ENCODE results near the gene KLK3. TPM values are rescaled to one million over a fixed set of nuclear protein-coding genes. Genes with fewer than 3 reads are reported as not detected.

Gene KLK3
- total and polyA plus RNA-seq, 5 donors from 2014 or later, result not detected

DNA sequence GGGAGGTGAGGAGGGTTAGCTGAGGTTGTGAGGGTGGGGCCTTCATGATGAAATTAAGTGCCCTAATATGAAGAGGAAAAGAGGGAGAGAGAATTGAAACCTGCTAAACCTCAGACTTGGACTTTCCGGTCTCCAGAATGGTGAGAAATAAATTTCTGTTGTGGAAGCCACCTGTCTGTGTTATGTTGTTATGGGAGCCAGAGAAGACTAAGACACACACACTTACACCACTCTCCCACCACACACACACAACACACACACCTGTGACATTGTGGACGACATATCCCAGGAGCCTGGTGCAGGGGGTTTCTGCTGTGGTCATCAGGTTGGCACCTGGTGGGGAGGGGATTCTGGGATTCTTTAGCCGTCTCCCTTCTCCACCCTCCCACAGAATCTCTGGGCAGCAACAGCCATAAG is 42.5 kb downstream of the KLK3 start:
- peaks cover 0 to 22% (median 0%) of the 10 kb centered on the region in 7 donors for H3K9me3 Mint-ChIP-seq
- no peak for DNase-seq
- Histone ChIP-seq H3K9me3 (ENCODE audit: control insufficient read depth in 2 of 2, low read length in 2 of 2) (peaks cover 0 to 12% of the 10 kb centered on the region in 2 experiments), H3K36me3 (ENCODE audit: control insufficient read depth, insufficient read depth, low read length) (no peaks in the 10 kb centered on the region), H3K4me3 (ENCODE audit: low read depth, low read length) (no peak overlapping the region), H3K4me1 (ENCODE audit: control insufficient read depth, insufficient read depth, low read length, poor library complexity, severe bottlenecking) (no peaks in the 10 kb centered on the region), H3K27ac (ENCODE audit: insufficient read depth, low read length, poor library complexity, severe bottlenecking) (no peak overlapping the region), H3K27me3 (ENCODE audit: control insufficient read depth, insufficient read depth, low read length) (no peaks in the 10 kb centered on the region)
- no peak for ATAC-seq (ENCODE audit: low read depth in 2 of 2)
- H3K27me3 Mint-ChIP-seq, result peaks cover 4% of the 10 kb centered on the region
- H3K27ac Mint-ChIP-seq, result no peak overlapping the region
- no peak overlapping the region for H3K4me3 Mint-ChIP-seq
- H3K36me3 Mint-ChIP-seq, result no peaks in the 10 kb centered on the region
- no peaks in the 10 kb centered on the region for H3K4me1 Mint-ChIP-seq

DNA sequence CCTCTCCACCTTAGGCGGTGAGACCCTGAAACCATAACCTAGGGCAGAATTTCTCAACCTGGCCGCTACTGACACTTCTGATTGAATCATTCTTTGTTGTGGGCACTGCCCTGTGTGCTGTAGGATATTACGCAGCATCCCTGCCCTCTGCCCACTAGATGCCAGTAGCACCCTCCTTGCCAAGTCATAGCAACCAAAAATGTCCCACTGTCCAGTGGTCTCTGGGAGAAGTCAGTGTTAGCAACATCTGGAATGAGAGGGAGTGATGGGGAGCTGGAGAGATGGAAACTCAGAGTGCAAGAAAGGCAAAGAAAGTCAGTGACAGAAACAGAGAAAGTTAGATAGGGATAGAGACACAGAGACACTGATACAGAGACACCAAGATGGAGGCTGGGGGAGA is 42.9 kb downstream of the KLK3 start:
- H3K27ac ChIP-seq (ENCODE audit: insufficient read depth, low read length, poor library complexity, severe bottlenecking), result no peak overlapping the region
- H3K4me1 Mint-ChIP-seq, result no peaks in the 10 kb centered on the region
- peak overlapping the region in 1 of 3 donors; percentile 72 for H3K27ac Mint-ChIP-seq
- no peaks in the 10 kb centered on the region for H3K4me1 ChIP-seq (ENCODE audit: control insufficient read depth, insufficient read depth, low read length, poor library complexity, severe bottlenecking)
- H3K27me3 Mint-ChIP-seq, result peaks cover 7% of the 10 kb centered on the region
- DNase-seq, result no peak
- ATAC-seq (ENCODE audit: low read depth in 2 of 2), result no peak
- peaks cover 0 to 22% (median 0%) of the 10 kb centered on the region in 7 donors for H3K9me3 Mint-ChIP-seq
- no peaks in the 10 kb centered on the region for H3K36me3 Mint-ChIP-seq
- no peak overlapping the region for H3K4me3 Mint-ChIP-seq
- H3K9me3 ChIP-seq (ENCODE audit: control insufficient read depth in 2 of 2, low read length in 2 of 2), result peaks cover 0 to 12% of the 10 kb centered on the region in 2 experiments
- no peaks in the 10 kb centered on the region for H3K27me3 ChIP-seq (ENCODE audit: control insufficient read depth, insufficient read depth, low read length)
- H3K36me3 ChIP-seq (ENCODE audit: control insufficient read depth, insufficient read depth, low read length), result no peaks in the 10 kb centered on the region
- no peak overlapping the region for H3K4me3 ChIP-seq (ENCODE audit: low read depth, low read length)

DNA sequence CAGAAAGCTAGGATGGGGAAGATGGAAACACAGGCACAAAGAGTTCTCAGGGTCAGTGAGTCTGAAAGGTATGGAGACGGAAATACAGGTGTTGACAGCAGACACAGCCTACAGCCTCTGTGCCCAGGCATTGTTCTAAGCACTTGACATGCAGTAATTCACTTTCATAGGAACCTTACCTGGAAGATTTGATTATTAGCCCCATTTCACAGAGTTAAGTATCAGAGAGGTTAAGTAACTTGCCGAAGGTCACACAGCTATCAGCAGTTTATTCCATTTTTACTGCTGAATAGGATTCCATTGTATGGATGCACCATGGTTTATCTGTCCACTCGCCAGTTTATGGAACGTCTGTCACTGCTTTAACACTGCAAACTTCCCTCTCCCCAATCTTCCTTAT is 43.3 kb downstream of the KLK3 start:
- no peak overlapping the region for H3K4me3 ChIP-seq (ENCODE audit: low read depth, low read length)
- no peaks in the 10 kb centered on the region for H3K36me3 Mint-ChIP-seq
- H3K4me3 Mint-ChIP-seq, result no peak overlapping the region
- DNase-seq, result no peak
- H3K27me3 ChIP-seq (ENCODE audit: control insufficient read depth, insufficient read depth, low read length), result no peaks in the 10 kb centered on the region
- H3K36me3 ChIP-seq (ENCODE audit: control insufficient read depth, insufficient read depth, low read length), result no peaks in the 10 kb centered on the region
- H3K27ac ChIP-seq (ENCODE audit: insufficient read depth, low read length, poor library complexity, severe bottlenecking), result no peak overlapping the region
- no peak overlapping the region for H3K27ac Mint-ChIP-seq
- no peak for ATAC-seq (ENCODE audit: low read depth in 2 of 2)
- no peaks in the 10 kb centered on the region for H3K4me1 Mint-ChIP-seq
- peaks cover 8% of the 10 kb centered on the region for H3K27me3 Mint-ChIP-seq
- peaks cover 0 to 12% of the 10 kb centered on the region in 2 experiments for H3K9me3 ChIP-seq (ENCODE audit: control insufficient read depth in 2 of 2, low read length in 2 of 2)
- H3K9me3 Mint-ChIP-seq, result peaks cover 0 to 22% (median 0%) of the 10 kb centered on the region in 7 donors
- H3K4me1 ChIP-seq (ENCODE audit: control insufficient read depth, insufficient read depth, low read length, poor library complexity, severe bottlenecking), result no peaks in the 10 kb centered on the region

DNA sequence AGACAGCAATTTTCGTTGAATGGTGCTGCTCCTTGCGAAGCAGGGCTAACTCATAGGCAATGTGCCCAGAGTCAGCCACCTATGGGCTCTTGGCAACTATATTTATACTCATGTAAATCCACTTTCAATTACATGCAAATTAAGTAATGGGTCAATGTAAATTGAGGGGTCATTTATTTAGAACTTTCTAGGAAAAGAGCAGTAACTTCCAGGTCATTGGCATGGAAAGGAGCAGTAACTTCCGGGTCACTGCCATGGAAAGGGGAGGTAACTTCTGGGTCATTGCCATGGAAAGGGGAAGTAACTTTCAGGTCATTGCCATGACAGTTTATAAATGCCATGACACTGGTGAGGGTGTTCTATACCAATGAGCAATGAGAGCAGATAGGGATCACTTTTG is 44.9 kb downstream of the KLK3 start:
- DNase-seq, result no peak
- Histone ChIP-seq H3K4me3 (ENCODE audit: low read depth, low read length) (no peak overlapping the region), H3K27me3 (ENCODE audit: control insufficient read depth, insufficient read depth, low read length) (no peaks in the 10 kb centered on the region), H3K36me3 (ENCODE audit: control insufficient read depth, insufficient read depth, low read length) (no peaks in the 10 kb centered on the region), H3K4me1 (ENCODE audit: control insufficient read depth, insufficient read depth, low read length, poor library complexity, severe bottlenecking) (no peaks in the 10 kb centered on the region), H3K27ac (ENCODE audit: insufficient read depth, low read length, poor library complexity, severe bottlenecking) (no peak overlapping the region), H3K9me3 (ENCODE audit: control insufficient read depth in 2 of 2, low read length in 2 of 2) (peaks cover 0 to 8% of the 10 kb centered on the region in 2 experiments)
- H3K27me3 Mint-ChIP-seq, result peaks cover 8% of the 10 kb centered on the region
- no peak overlapping the region for H3K27ac Mint-ChIP-seq
- H3K4me3 Mint-ChIP-seq, result no peak overlapping the region
- ATAC-seq (ENCODE audit: low read depth in 2 of 2), result no peak
- H3K36me3 Mint-ChIP-seq, result no peaks in the 10 kb centered on the region
- peaks cover 0 to 13% (median 0%) of the 10 kb centered on the region in 7 donors for H3K9me3 Mint-ChIP-seq
- H3K4me1 Mint-ChIP-seq, result no peaks in the 10 kb centered on the region

DNA sequence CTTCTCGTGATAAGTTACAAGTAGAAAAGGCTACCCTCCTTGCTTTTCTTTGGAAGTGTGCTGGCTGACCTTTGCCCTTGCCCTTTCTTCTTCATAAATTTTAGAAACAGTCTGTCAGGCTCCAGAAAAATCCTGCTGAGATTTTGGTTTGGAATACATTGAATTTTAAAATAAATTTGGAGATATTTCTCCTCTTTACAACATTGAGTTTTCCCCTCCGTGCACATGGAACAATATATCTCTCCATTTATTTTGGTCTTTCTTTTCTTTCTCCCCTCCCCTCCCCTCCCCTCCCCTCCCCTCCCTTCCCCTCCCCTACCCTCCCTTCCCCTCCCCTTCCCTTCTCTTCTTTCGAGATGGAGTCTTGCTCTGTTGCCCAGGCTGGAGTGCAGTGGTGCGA is 47.9 kb downstream of the KLK3 start:
- peaks cover 24% of the 10 kb centered on the region for H3K27me3 Mint-ChIP-seq
- Histone ChIP-seq H3K4me3 (ENCODE audit: low read depth, low read length) (no peak overlapping the region), H3K36me3 (ENCODE audit: control insufficient read depth, insufficient read depth, low read length) (no peaks in the 10 kb centered on the region), H3K4me1 (ENCODE audit: control insufficient read depth, insufficient read depth, low read length, poor library complexity, severe bottlenecking) (no peaks in the 10 kb centered on the region), H3K27ac (ENCODE audit: insufficient read depth, low read length, poor library complexity, severe bottlenecking) (no peak overlapping the region), H3K9me3 (ENCODE audit: control insufficient read depth in 2 of 2, low read length in 2 of 2) (no peaks in the 10 kb centered on the region), H3K27me3 (ENCODE audit: control insufficient read depth, insufficient read depth, low read length) (no peaks in the 10 kb centered on the region)
- no peak for ATAC-seq (ENCODE audit: low read depth in 2 of 2)
- no peaks in the 10 kb centered on the region for H3K36me3 Mint-ChIP-seq
- H3K27ac Mint-ChIP-seq, result no peak overlapping the region
- H3K9me3 Mint-ChIP-seq, result no peaks in the 10 kb centered on the region
- H3K4me3 Mint-ChIP-seq, result no peak overlapping the region
- H3K4me1 Mint-ChIP-seq, result no peaks in the 10 kb centered on the region
- DNase-seq, result no peak

DNA sequence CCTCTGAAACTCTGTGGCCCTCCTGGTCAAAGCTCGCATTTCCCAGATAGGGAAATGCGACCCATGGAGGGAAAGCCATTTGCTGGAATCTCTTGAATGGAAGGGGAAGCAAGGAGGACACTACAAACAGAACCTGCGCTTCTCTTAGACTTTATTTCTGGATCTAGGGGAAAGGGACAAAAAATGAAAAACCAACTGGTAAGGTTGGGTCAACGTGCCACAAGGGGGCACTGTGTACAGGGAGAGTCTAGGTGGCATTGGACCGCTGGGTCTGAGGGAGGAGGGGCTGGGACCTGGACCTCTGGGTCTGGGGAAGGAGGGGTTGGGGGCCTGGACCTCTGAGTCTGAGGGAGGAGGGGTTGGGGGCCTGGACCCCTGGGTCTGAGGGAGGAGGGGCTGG is 51.5 kb downstream of the KLK3 start:
- H3K36me3 Mint-ChIP-seq, result no peaks in the 10 kb centered on the region
- no peaks in the 10 kb centered on the region for H3K36me3 ChIP-seq (ENCODE audit: control insufficient read depth, insufficient read depth, low read length)
- peaks cover 0 to 1% (median 0%) of the 10 kb centered on the region in 7 donors for H3K9me3 Mint-ChIP-seq
- peaks cover 4% of the 10 kb centered on the region for H3K4me1 ChIP-seq (ENCODE audit: control insufficient read depth, insufficient read depth, low read length, poor library complexity, severe bottlenecking)
- H3K27me3 ChIP-seq (ENCODE audit: control insufficient read depth, insufficient read depth, low read length), result peaks cover 9% of the 10 kb centered on the region
- H3K9me3 ChIP-seq (ENCODE audit: control insufficient read depth in 2 of 2, low read length in 2 of 2), result no peaks in the 10 kb centered on the region
- peaks cover 0 to 19% (median under 1%) of the 10 kb centered on the region in 4 donors for H3K4me1 Mint-ChIP-seq
- no peak overlapping the region for H3K27ac Mint-ChIP-seq
- ATAC-seq (ENCODE audit: low read depth in 2 of 2) (no peak), DNase-seq (peak in 1 of 3 donors; percentile 26)
- H3K4me3 ChIP-seq (ENCODE audit: low read depth, low read length), result no peak overlapping the region
- no peak overlapping the region for H3K27ac ChIP-seq (ENCODE audit: insufficient read depth, low read length, poor library complexity, severe bottlenecking)
- H3K27me3 Mint-ChIP-seq, result peaks cover 41% of the 10 kb centered on the region
- no peak overlapping the region for H3K4me3 Mint-ChIP-seq

DNA sequence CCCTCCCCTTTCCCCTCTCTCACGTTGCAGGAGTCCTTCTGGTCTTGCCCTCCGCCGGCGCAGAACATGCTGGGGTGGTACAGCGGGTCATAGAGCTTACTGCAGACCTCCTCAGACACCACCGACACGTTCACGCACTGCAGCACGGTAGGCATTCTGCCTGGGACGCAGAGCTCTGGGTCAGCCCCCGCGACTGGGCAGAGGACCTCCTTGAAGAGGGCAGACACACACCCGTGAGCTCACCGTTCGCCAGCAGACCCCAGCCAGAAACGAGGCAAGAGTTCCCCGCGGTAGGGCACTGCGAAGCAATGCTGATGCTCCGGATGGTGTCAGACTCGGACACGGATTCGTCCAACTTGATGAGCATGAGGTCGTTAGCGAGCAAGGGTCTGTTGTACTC is 53.6 kb downstream of the KLK3 start:
- Histone ChIP-seq H3K27me3 (ENCODE audit: control insufficient read depth, insufficient read depth, low read length) (peaks cover 14% of the 10 kb centered on the region), H3K4me3 (ENCODE audit: low read depth, low read length) (no peak overlapping the region), H3K9me3 (ENCODE audit: control insufficient read depth in 2 of 2, low read length in 2 of 2) (no peaks in the 10 kb centered on the region), H3K27ac (ENCODE audit: insufficient read depth, low read length, poor library complexity, severe bottlenecking) (no peak overlapping the region), H3K36me3 (ENCODE audit: control insufficient read depth, insufficient read depth, low read length) (no peaks in the 10 kb centered on the region), H3K4me1 (ENCODE audit: control insufficient read depth, insufficient read depth, low read length, poor library complexity, severe bottlenecking) (peaks cover 4% of the 10 kb centered on the region)
- Mint-ChIP-seq H3K27me3 (peaks cover 38% of the 10 kb centered on the region), H3K27ac (no peak overlapping the region), H3K9me3 (peaks cover 0 to 1% (median 0%) of the 10 kb centered on the region in 7 donors), H3K36me3 (no peaks in the 10 kb centered on the region), H3K4me3 (peak overlapping the region in 1 of 4 donors; percentile 30), H3K4me1 (peaks cover 0 to 19% (median under 1%) of the 10 kb centered on the region in 4 donors)
- DNase-seq (no peak), ATAC-seq (ENCODE audit: low read depth in 2 of 2) (no peak)

DNA sequence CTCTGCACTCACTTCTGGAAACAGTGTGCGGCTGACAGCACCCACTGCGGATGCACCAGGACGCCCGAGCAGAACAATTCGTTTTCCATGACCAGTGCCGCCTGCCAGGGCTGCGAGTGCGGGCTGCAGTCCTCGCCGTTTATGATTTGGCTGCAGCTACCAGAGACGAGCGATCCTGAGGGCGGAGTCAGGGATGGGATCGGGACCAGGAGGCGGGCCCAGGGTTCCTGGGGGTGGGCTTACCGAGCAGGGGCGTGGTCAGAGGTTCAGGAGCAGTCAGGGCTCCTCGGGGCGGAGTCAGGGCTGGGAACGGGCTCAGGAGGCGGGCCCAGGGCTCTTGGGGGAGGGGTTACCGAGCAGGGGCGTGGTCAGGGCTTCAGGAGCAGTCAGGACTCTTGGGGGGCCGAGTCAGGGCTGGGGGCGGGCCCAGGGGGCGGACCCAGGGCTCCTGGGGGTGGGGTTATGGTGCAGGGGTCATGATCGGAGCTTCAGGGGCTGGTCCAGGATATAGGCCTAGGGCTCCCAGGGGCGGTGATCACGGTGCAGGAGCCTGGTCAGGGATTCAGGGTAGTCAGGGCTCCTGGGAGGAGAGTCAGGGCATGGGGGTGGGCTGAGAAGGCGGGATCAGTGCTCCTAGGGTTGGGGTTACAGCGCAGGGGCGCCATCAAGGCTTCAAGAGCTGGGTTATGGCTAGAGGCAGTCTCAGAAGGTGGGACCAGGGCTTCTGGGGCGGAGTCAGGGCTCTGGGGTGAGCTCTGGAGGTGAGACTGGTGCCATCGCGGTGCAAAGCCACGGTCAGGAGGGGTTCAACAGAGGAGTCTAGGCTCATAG is 54.7 kb downstream of the KLK3 start:
- Histone ChIP-seq H3K4me3 (ENCODE audit: low read depth, low read length) (no peak overlapping the region), H3K4me1 (ENCODE audit: control insufficient read depth, insufficient read depth, low read length, poor library complexity, severe bottlenecking) (peaks cover 4% of the 10 kb centered on the region), H3K27me3 (ENCODE audit: control insufficient read depth, insufficient read depth, low read length) (peaks cover 14% of the 10 kb centered on the region), H3K36me3 (ENCODE audit: control insufficient read depth, insufficient read depth, low read length) (no peaks in the 10 kb centered on the region), H3K9me3 (ENCODE audit: control insufficient read depth in 2 of 2, low read length in 2 of 2) (no peaks in the 10 kb centered on the region), H3K27ac (ENCODE audit: insufficient read depth, low read length, poor library complexity, severe bottlenecking) (no peak overlapping the region)
- no peak overlapping the region for H3K27ac Mint-ChIP-seq
- H3K9me3 Mint-ChIP-seq, result peaks cover 0 to 1% (median 0%) of the 10 kb centered on the region in 7 donors
- ATAC-seq (ENCODE audit: low read depth in 2 of 2) (no peak), DNase-seq (peak in 1 of 3 donors; percentile 7)
- peaks cover 0 to 19% (median under 1%) of the 10 kb centered on the region in 4 donors for H3K4me1 Mint-ChIP-seq
- H3K27me3 Mint-ChIP-seq, result peaks cover 38% of the 10 kb centered on the region
- H3K36me3 Mint-ChIP-seq, result no peaks in the 10 kb centered on the region
- H3K4me3 Mint-ChIP-seq, result peak overlapping the region in 1 of 4 donors; percentile 16

Data from CD4-positive, CD25-positive, alpha-beta regulatory T cell (primary cell).